ENCODE data around the gene PSME4.
A peak's percentile ranks its signal among the peaks of the same experiment; 100 is the strongest.
"Not testable (repeated sequence)": the region's sequence is repeated elsewhere in the genome, so short reads cannot be mapped to it uniquely, and the experiment has no call there.

Gene PSME4

DNA sequence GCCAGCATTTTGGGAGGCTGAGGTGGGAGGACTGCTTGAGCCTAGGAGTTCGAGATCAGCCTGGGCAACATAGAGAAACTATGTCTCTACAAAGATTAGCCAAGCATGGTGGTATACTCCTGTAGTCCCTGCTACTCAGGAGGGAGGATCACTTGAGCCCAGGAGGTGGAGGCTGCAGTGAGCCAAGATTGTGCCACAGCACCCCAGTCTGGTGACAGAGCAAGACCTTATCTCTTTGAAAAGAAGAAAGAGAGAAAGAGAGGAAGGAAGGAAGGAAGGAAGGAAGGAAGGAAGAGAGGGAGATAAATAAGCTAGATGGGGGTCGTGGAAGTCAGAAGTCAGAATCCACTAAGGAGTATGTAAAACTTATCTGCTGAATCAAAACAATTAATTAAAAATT is 127.2 kb downstream of the PSME4 start:
- DNase-seq: no peak

GRCh38 chr2:53842891-53843290 is 127.9 kb downstream of the PSME4 start:
- no peak for DNase-seq

GRCh38 chr2:53841651-53842050 is 129.1 kb downstream of the PSME4 start:
- not testable (repeated sequence) for DNase-seq

GRCh38 chr2:53840580-53840979 is 130.2 kb downstream of the PSME4 start:
- DNase-seq: no peak

DNA sequence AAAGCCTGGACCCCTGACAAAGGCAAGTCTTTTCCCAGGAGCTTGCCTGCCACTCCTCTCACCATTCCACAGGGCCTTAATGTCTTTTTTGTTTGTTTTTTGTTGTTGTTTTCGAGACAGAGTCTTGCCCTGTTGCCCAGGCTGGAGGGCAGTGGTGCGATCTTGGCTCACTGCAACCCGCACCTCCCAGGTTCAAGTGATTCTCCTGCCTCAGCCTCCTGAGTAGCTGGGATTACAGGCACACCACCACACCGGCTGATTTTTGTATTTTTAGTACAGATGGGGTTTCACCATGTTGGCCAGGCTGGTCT is 140.9 kb downstream of the PSME4 start:
- DNase-seq: not testable (repeated sequence)

DNA sequence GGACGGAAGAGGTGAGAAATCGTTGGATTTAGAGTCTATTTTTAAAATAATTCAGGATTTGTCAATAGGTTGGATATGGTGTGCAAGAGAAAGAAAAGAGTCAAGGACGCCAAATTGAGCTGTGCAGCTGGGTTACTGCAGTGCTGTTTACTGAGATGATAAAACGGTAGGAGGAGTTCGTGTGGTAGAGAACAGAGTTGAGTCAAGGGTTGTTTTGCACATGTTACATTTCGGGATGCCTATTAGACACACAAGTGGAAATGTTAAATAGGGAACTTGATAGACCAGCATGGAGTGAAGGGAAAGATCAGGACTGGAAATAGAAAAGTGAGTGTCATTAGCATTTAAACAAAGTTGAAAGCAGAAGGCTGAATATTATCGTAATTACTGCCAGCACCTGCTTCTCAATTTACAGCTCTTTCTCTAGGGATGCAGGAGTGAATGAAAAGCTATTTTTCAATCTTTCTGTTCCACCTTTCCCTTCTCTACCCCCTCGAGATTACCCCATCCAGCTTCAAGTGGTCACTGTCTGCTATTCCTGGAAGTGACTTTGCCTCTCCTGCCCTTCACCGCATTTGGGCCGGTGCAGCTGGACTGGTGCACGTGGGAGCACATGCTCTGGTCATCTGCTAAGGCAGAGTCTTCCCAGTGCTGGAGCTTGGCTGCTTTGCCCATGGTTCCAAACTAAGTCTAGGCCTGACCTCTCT is 141.4 kb downstream of the PSME4 start:
- DNase-seq: peak in 6 of 56 donors; percentile 5 to 32 (median 12)

DNA sequence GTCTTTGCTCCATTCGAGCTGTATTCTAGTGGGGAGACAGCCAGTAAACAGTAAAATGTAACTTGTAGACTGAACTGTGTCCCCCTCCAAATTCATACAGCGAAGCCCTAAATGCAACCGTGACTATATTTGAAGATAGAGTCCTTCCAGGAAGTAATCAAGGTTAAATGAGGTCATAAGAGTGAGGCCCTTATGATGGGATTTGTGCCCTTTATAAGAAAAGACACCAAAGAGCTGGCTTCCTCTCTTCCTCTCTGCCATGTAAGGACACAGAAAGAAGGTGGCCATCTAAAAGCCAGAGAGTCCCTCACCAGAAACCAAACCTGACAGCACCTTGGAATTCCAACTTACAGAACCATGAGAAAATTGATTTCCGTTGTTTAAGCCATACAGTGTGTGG is 142.5 kb downstream of the PSME4 start:
- DNase-seq: no peak

DNA sequence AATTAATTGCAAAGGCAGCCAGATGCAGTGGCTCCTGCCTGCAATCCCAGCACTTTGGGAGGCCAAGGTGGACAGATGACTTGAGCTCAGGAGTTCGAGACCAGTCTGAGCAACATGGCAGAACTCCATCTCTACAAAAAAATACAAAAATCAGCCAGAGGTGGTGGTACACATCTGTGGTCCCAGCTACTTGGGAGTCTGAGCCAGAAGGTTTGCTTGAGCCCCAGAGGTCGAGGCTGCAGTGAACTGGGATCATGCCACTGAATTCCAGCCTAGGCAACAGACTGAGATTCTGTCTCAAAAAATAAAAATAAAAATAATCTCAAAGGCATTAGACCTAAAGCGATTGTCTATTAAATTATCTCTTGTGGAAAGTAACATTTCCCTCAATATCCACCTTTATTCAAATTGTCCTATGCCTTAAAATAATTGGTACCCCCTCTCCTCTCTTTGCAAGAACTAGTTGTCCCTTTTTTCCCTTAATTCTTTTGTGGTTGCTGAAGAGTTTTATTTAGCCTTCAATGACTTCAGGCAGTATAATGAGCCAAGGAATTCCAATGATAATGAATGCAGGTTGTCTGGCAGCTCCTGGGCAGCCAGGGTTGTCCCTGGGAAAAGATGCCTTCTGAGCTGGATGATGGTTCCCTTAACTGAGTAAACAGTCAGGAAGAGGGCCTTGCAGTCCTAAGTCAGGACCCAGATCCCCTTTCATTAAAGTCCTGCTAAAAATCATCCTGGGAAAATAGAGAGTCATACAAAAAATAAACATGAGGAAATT is 143.2 kb downstream of the PSME4 start:
- DNase-seq: peak in 8 of 56 donors; percentile 1 to 51 (median 12)

- DNase-seq: peak in 25 of 56 donors; percentile 4 to 69 (median 37)
These were observed 144.0 kb downstream of the PSME4 start for GRCh38 chr2:53826587-53827397.

DNA sequence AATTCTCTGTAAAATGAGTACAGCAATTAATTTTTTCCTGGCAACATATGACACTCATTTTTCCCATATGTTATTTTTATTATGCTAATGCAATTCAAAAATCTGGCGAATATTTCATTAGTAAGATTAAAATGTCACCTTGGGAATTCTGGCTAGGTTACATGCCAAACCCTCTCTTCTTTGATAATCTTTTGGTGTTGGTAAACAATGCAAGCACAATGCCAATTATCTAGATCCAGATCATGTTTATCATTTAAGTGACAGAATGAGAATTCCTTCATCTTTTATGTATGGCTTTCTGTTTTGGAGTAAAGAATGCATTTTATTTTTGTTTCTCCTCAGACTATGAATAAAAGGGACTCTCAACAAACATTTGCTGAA is 144.8 kb downstream of the PSME4 start:
- DNase-seq: no peak

- not testable (repeated sequence) for DNase-seq
These were observed 147.2 kb downstream of the PSME4 start for GRCh38 chr2:53823639-53824038.

DNA sequence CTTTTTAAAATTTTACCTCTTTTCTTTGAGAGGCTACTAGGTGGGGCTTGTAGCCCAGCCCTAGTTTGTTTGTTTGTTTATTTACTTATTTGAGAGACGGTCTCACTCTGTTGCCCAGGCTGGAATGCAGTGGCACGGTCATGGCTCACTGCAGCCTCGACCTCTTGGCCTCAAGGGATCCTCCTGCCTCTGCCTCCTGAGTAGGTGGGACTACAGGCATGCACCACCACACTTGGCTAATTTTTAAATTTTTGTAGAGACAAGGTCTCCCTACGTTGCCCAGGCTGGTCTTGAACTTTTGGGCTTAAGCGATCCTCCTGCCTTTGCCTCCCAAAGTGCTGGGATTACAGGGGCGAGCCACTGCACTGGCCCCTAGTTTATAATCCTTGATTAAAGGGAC is 149.0 kb downstream of the PSME4 start:
- DNase-seq: no peak

DNA sequence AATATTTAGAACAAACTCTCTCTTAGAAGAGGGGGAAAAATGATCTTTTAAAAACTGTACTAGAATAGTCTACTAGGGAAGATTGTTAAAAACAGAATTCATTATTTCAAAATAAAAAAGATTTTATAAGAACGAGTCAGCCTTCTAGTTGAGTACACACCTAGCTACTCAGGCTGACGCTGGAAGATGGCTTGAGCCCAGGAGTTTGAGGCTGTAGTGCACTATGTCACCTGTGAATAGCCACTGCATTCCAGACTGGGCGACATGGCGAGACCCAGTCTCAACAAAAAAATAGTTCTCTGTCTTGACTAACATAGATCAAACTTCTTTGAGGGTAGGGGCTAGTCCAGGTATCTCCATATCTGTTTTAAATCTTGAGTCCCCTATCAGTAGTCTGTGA is 150.1 kb downstream of the PSME4 start:
- no peak for DNase-seq

DNA sequence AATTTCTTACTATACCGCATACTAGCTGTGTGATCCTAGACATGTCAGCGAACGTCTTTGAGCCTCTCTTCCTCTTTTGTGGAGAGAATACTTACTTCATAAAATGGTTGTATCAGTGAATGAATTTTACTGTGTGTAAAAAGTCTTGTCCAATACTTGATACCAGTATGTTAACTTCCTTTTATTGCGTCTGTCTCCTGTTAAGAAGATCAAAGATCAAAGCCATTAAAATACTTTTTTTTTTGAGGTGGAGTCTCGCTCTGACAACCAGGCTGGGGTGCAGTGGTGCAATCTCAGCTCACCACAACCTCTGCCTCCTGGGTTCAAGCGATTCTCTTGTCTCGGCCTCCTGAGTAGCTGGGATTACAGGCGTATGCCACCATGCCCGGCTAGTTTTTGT is 150.7 kb downstream of the PSME4 start:
- DNase-seq: no peak

- no peak for DNase-seq
These were observed 151.2 kb downstream of the PSME4 start for GRCh38 chr2:53819634-53820033.

- DNase-seq: no peak
These were observed 151.8 kb downstream of the PSME4 start for GRCh38 chr2:53818854-53819435.
